GM21526 (cell line): Measurements from ENCODE around the gene ADORA2B.
"Not testable (repeated sequence)": the region's sequence is repeated elsewhere in the genome, so short reads cannot be mapped to it uniquely, and the experiment has no call there.

Source experiments
- ATAC-seq: cut with Tn5 transposase; IDR thresholded peaks from one replicate; pipeline ENCODE4 v1.9.1; 2021; ENCODE audit warnings: moderate library complexity; ENCODE audit not compliant: unreplicated experiment, low FRiP score

ADORA2B gene

DNA sequence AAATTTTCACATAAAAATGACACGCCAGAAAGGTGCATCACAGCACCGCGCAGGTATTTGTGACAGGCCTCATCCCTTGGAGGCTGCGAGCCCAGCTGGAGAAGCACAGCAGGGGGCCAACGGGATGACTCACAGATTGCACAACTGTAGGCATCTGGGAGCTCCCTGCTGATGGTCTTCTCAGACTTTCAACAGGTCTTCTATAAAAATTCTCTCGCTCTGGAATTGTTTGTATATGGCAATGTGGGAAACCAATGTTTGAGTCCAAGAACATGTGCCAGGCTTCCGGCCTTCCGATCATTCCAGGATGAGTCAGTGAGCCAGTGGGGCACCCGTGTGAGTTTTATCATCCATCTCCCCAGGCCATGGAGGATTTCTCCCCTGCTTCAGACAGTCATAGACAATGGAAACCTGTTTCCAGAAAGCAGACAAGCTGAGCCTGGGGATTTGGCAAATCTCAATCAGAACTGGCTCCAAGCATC lies 24.1 kb upstream of the ADORA2B start:
- ATAC-seq: no peak

GRCh38 chr17:15921640-15922039 lies 23.3 kb upstream of the ADORA2B start:
- no peak for ATAC-seq

DNA sequence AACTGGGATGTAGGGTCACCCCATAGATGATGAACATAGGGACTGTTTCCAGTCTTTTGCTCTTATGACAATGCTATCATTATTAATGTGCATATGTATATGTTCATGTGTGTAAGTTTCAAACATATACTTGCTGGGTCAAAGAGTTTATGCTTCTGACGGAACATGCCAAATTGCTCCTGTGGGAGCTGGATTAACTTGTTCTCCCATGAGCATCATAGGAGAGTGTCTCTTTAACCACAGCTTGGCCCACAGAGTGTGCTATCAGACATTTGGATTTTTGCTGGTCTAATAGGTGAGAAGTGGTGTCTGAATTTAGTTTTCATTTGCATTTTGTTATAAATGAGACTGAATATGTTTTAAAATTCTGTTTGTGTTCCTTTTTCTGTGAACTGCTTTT lies 22.3 kb upstream of the ADORA2B start:
- no peak for ATAC-seq

- no peak for ATAC-seq
These were observed 18.7 kb upstream of the ADORA2B start for GRCh38 chr17:15926039-15926740.

DNA sequence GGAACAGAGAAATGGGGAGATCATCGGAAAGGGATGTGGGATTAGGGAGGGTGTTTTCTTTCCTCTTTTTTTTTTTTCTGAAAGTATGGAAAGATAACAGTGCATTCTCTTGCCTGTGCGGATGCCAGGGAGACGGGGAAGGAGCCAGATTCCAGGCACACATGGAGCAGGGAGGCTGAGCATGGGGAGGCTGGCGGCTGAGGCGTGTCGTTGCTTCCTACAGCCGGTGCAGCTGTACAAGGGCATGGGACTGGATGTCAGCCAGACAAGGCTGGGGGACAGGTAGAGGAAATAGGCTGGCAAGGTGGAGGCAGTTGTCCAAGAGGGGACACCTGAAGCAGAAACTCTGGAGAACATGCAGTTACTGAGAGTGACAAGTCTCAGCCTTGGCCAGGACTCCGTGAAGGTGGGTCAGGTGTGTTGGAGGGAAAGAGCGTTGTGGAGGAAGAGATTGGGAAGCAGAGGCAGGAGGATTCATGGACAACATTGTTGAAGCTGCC lies 16.6 kb upstream of the ADORA2B start:
- ATAC-seq: no peak

GRCh38 chr17:15929941-15930340 lies 15.0 kb upstream of the ADORA2B start:
- no peak for ATAC-seq

DNA sequence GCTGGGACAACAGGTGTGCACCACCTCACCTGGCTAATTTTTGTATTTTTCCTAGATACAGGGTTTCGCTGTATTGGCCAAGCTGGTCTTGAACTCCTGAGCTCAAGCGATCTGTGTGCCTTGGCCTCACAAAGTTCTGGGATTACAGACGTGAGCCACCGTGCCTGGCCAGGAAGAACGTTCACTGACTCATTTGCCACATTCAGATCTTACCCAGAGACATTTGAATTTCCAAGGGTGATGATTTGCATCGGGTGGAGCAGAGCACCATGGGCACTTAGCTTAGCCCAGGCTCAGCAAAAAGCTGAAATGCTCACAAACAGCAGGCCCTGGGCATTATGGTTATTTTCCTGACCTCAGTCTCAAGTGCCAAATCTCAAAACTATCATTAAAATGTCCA lies 14.5 kb upstream of the ADORA2B start:
- no peak for ATAC-seq

GRCh38 chr17:15931394-15931793 lies 13.5 kb upstream of the ADORA2B start:
- no peak for ATAC-seq

DNA sequence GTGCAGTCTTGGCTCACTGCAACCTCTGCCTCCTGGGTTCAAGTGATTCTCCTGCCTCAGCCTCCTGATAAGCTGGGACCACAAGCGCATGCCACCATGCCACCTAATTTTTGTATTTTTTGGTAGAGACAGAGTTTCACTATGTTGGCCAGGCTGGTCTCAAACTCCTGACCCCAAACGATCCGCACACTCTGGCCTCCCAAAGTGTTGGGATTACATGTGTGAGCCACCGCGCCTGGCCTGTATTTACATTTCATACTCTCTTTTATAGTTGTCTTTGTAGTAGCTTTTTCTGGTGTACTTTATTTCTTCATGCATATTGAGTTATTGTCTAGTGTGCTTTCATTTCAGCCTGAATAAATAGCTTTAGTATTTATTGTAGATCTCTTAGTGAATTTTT lies 10.1 kb upstream of the ADORA2B start:
- no peak for ATAC-seq

DNA sequence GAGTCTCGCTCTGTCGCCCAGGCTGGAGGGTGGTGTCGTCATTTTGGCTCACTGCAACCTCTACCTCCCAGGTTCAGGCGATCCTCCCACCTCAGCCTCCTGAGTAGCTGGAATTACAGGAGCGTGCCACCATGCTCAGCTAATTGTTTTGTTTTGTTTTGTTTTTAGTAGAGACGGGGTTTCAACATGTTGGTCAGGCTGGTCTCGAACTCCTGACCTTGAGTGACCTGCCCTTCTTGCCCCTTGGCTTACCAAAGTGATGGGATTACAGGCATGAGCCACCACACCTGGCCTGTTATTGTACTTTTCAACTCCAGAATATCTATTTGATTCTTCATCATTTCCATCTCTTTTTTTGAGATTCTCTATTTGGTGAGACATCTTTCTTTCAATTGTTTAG lies 9.0 kb upstream of the ADORA2B start:
- ATAC-seq: no peak

GRCh38 chr17:15936481-15936880 lies 8.4 kb upstream of the ADORA2B start:
- ATAC-seq: not testable (repeated sequence)

DNA sequence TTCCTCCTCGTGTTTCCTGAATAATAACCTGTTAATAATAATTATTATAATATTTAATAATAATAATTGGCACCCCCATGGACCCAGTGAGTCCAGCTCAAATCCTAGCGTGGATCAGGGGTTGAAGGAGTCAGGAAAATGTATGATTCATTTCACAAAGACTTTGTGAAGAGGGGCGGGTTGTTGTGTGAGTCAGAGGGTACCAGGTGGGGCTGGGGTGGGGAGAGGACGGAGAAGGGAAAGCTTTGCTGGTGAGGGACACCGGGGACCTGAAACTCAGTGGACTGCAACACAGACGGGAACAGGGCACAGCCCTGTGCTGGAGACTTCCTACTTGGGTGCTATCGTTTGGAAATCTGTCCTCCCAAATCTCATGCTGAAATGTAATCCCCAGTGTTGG lies 3.1 kb upstream of the ADORA2B start:
- no peak for ATAC-seq

- ATAC-seq: no peak
These were observed 2.6 kb upstream of the ADORA2B start for GRCh38 chr17:15942207-15942833.

DNA sequence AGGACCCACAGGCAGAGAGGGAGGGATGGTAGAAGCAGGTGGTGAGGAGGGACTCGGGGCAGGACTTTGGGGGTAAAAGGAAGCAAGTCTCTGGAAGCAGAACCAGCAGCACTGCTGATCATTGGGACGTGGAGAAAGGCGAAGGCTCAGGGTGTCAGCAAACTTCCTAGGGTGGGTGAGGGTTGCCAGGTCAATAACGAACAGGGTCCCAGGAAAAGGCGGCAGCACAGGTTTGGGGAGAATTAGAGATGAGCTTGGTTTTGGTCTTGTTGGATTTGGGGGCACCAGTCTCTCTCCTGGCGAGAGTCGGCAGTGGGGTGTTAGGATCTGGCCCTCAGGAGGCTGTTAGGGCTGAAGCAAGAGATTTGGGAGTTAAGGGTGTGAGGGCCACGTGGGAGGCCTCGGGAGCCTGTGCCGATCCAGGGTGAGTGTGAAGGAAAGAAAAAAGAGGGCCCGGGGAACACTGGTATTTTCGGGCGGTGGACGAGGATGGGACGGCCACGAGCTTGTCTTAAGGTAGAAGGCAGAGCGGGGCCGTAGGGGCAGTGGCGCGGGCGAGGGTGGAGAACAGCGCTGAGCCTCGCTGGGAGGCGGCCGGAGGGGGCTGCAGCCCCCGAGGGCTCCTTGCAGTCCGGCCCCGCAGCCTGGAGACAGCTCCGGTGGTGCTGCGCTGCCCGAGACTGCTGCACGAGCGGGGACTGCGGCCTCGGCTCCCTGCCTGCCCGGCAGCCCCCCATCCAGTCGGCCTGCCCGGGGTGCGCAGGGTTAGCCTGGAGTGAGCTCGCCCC lies 765 bp upstream of the ADORA2B start:
- ATAC-seq: no peak

DNA sequence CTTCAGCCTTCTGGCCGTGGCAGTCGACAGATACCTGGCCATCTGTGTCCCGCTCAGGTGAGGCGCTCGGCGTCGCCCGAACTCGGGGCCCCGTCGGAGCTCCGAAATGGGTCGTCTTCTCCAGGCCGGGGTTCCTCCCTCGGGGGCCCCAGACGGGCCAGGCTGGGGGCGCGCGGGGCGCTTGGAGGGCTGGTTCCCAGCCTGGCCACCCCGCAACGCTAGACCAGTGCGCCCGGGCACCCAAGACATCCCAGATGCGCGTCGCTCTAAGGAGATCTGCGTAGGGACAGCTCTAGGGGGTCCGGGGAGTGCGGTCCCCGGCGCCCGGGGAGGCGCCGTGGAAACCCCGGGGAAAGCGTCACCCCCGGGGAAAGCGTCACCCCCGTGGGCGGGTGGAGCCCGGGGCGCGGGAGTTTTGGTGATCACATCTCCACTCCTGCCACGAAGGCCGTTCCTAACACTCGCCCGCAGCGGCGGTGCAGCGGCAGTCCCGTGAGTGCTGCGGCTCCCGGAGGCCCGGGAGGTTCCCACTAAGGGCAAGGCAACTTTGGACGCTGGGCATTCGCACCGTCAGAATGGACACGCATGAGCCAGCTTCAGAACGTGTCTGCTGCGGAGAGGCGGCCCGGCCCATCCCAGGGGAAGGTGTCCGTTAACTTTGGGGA lies 729 bp downstream of the ADORA2B start:
- no peak for ATAC-seq

GRCh38 chr17:15946611-15947120 lies 1.7 kb downstream of the ADORA2B start:
- no peak for ATAC-seq

DNA sequence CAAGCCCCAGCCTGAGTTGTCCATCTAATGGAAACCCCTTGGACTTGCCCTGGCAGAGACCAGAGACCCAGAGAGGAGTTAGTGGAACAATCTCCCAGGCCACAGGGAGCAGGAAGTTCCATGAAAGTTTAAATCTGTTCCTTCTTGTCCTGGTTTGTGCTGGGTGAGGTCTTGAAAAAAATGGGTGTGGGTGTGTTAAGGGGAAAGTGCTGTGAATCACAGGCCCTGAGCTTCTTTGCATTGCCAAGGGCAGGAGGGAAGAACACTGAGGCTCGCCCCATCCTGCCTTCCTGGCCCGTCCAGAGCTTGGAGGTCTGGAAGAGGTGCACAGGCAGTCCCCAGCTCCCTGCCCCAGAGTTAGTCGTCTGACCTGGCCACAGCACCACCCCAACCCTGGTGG lies 2.3 kb downstream of the ADORA2B start:
- ATAC-seq: no peak

DNA sequence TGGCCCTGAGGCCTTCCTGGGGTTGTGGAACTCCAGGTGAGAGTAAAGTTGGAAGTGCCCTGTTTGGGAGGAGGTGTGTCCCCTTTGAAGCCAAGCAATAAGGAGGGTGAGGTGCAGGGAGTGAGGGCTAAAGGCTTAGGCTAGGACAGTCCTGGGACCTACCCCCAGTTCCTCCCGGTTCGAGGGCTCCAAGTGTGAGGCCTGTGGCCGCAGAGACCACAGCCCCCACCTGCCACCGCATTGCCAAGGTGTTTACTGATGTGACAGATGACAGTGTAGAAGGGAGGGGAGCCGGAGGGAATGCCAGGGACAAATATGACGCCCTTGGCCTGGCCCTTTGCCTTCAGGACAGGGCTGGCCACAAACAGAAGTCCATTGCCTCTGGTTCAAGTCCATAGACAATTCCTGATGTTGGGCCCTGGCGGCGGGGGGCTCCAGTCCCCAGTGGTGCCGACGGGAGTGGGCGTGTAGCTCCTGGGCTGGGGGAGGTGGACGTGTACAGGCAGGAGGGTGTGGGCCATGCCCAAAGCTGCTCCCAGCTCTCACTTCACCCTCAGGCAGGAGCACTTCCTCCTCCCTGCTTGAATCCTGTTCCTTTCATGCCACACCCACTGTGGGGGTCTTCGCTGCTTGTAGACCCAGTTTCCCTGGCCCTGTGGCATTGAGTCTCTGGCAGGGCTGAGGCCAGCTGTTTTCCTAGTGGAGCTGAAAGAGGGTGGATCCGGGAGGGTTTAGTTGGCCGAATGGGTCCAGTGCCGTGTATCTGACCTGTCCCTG lies 3.2 kb downstream of the ADORA2B start:
- ATAC-seq: no peak

- no peak for ATAC-seq
These were observed 6.6 kb downstream of the ADORA2B start for GRCh38 chr17:15951368-15952047.
